K562 (cell line): ENCODE data around the gene HOXB4. TPM values are rescaled to one million over a fixed set of nuclear protein-coding genes. Genes with fewer than 3 reads are reported as not detected.

Experiments
- CAMTA2 ChIP-seq: fragments of 250-450 bp; sonication (Bioruptor Pico); conservative IDR thresholded peaks from 2 replicates; pipeline ENCODE4 v1.5.1; 2022
- CBX1 ChIP-seq: sonication (generic); IDR thresholded peaks from 2 replicates; pipeline ENCODE4 v1.6.1; 2016; ENCODE audit warnings: antibody characterized with exemption, low read depth, mild to moderate bottlenecking
- CUX1 ChIP-seq: fragments of 200-800 bp; sonication (Bioruptor generic); IDR thresholded peaks from 2 replicates; pipeline ENCODE4 v1.6.1; 2016; ENCODE audit warnings: missing genetic modification characterization, missing compliant biosample characterization
- ETV5 ChIP-seq: sonication (generic); formaldehyde crosslinking; IDR thresholded peaks from 2 replicates; pipeline ENCODE4 v1.4.0; 2020; ENCODE audit warnings: low read depth, mild to moderate bottlenecking, missing genetic modification reagents
- KDM2B ChIP-seq: fragments of 250-450 bp; sonication (Bioruptor Pico); IDR thresholded peaks from 2 replicates; pipeline ENCODE4 v1.8.0; 2021; ENCODE audit warnings: mild to moderate bottlenecking, moderate library complexity
- L3MBTL2 ChIP-seq: fragments of 450-650 bp; IDR thresholded peaks from 2 replicates; pipeline ENCODE4 v1.6.1; 2016; ENCODE audit warnings: mild to moderate bottlenecking, moderate library complexity
- RAD51 ChIP-seq: fragments of 450-650 bp; IDR thresholded peaks from 2 replicates; pipeline ENCODE4 v1.7.1; 2016; ENCODE audit warnings: low read depth, mild to moderate bottlenecking, borderline replicate concordance
- THRB ChIP-seq: fragments of 450-650 bp; formaldehyde crosslinking; conservative IDR thresholded peaks from 2 replicates; pipeline ENCODE4 v1.4.0; 2022; ENCODE audit warnings: mild to moderate bottlenecking, missing genetic modification characterization
- ZBTB43 ChIP-seq: sonication (generic); formaldehyde crosslinking; IDR thresholded peaks from 2 replicates; pipeline ENCODE4 v1.8.0; 2023; ENCODE audit warnings: mild to moderate bottlenecking, missing genetic modification reagents
- ZMIZ1 ChIP-seq, 2 experiments: fragments of 150-350 bp in 1 of 2; IDR thresholded peaks; 2 replicates each; pipeline ENCODE4 v1.6.1; 2012 to 2016; ENCODE audit warnings: low read depth in 2 of 2, low read length in 2 of 2, mild to moderate bottlenecking in 1 of 2, moderate library complexity in 1 of 2
- ZNF232 ChIP-seq: sonication (generic); formaldehyde crosslinking; IDR thresholded peaks from 2 replicates; pipeline ENCODE4 v1.8.0; 2022; ENCODE audit warnings: mild to moderate bottlenecking, missing genetic modification reagents
- ZNF274 ChIP-seq: IDR thresholded peaks from 2 replicates; pipeline ENCODE4 v1.6.1; 2011; ENCODE audit warnings: low read depth, mild to moderate bottlenecking, low read length, moderate library complexity, borderline replicate concordance
- ZNF384 ChIP-seq: IDR thresholded peaks from 2 replicates; pipeline ENCODE4 v1.6.1; 2012; ENCODE audit warnings: low read depth, low read length, improper control_type of control experiment
- ZNF511 ChIP-seq: sonication (generic); formaldehyde crosslinking; IDR thresholded peaks from 2 replicates; pipeline ENCODE4 v1.8.0; 2022; ENCODE audit warnings: mild to moderate bottlenecking, missing genetic modification reagents
- polyA plus RNA-seq, 8 experiments: library from polyadenylated mRNA; depleted of rRNA in 4 of 8; stranded (reverse) in 5 of 8; unstranded in 3 of 8; fragments of >200 nt; fragmentation: Nextera tagmentation in 2 of 8; fragmentation: Illumina TruSeq in 1 of 8; extraction: Ambion mirVana in 2 of 8; extraction: Trizol in 1 of 8; gene quantifications; 2 replicates each; pipeline versions ENCODE4 v1.2.1 to v1.2.3, GENCODE V29; 2011 to 2014; ENCODE audit warnings: inconsistent platforms in 1 of 8, missing spikeins in 1 of 8
- total RNA-seq, 7 experiments: library from RNA; depleted of rRNA in 6 of 7; stranded (reverse); fragments of >200 nt in 6 of 7; fragmentation: Illumina TruSeq in 2 of 7; extraction: Trizol in 2 of 7; gene quantifications; 2 replicates each; pipeline versions ENCODE4 v1.2.1 to v1.2.3, GENCODE V29; 2011 to 2021; ENCODE audit warnings: low replicate concordance in 1 of 7

Gene HOXB4
- total and polyA plus RNA-seq, 9 of the 15 experiments (the other 6 are each of a cell fraction or from before 2014, with no cell fraction given) = 1.6 to 34.9 (median 14.9) TPM

- TF ChIP-seq ZNF511 (CRISPR knock-in tag) = 0 out of 2 replicates have a peak, but pooled peaks have one; percentile 10
- 0 out of 2 replicates have a peak, but pooled peaks have one; percentile 70 for TF ChIP-seq CAMTA2 (CRISPR knock-in tag)
- no peak for TF ChIP-seq CUX1
- TF ChIP-seq L3MBTL2 = peak; percentile 45; the same call in 1 of the 2 replicates
- TF ChIP-seq RAD51 = no peak
- peak; percentile 74; the same call in 1 of the 2 replicates for TF ChIP-seq THRB (CRISPR knock-in tag)
- TF ChIP-seq KDM2B = no peak
- TF ChIP-seq ZBTB43 (CRISPR knock-in tag) = peak; percentile 55; the same call in 1 of the 2 replicates
- 0 out of 4 replicates have a peak, but pooled peaks of 1 of the 2 experiments have one; percentile 12 for TF ChIP-seq ZMIZ1 (IDR thresholded peaks at IDR 0.05; ENCODE audit: low read depth in 2 of 2, low read length in 2 of 2)
- 0 out of 2 replicates have a peak, but pooled peaks have one; percentile 38 for TF ChIP-seq CBX1
- no peak for TF ChIP-seq ZNF384
- 0 out of 2 replicates have a peak, but pooled peaks have one; percentile 58 for TF ChIP-seq ZNF232 (CRISPR knock-in tag)
- peak; percentile 4; the same call in 1 of the 2 replicates for TF ChIP-seq ETV5 (CRISPR knock-in tag)
- peak; percentile 33; the same call in 1 of the 2 replicates for TF ChIP-seq ZNF274
These were observed 47.5 kb upstream of the HOXB4 start (continued) for GRCh38 chr17:48625495-48626244.
